Panc1 (cell line): Measurements from ENCODE around the gene UBE2V1. TPM values are rescaled to one million over a fixed set of nuclear protein-coding genes. Genes with fewer than 3 reads are reported as not detected.
A peak's percentile ranks its signal among the peaks of the same experiment; 100 is the strongest.

ENCODE experiments used
- ATAC-seq: fragments of 200-7000 bp; cut with Tn5 transposase; 2 replicates; pipeline ENCODE4 v1.9.1; 2020; ENCODE audit warnings: mild to moderate bottlenecking, moderate library complexity
- BruUV-seq: library from RNA; stranded (reverse); fragments of 400-500 nt; replicated peaks from 2 replicates; lab custom pipeline; 2021; lab: Mats Ljungman, UMichigan
- CTCF ChIA-PET: fragments of 300-600 bp; sonication (Branson Sonifier 250); formaldehyde crosslinking; loops from one replicate; lab custom pipeline; 2022; ENCODE audit warnings: antibody characterized with exemption; lab: Charles Lee
- POLR2A ChIA-PET: fragments of 300-600 bp; sonication (Branson Sonifier 250); formaldehyde crosslinking; loops from one replicate; lab custom pipeline; 2022; ENCODE audit warnings: antibody characterized with exemption; lab: Charles Lee
- DNase-seq: peaks from one replicate; pipeline ENCODE4 v3.0.0-alpha.2; 2010; ENCODE audit warnings: low read depth, low spot score
- H3K27ac ChIP-seq: 2 replicates; pipeline ENCODE4 v1.5.1; 2011; ENCODE audit warnings: mild to moderate bottlenecking, low read length, inconsistent platforms
- H3K27me3 ChIP-seq: fragments of 200-500 bp; sonication (Bioruptor generic); 2 replicates; pipeline ENCODE4 v1.6.0; 2014; ENCODE audit warnings: low read length, inconsistent platforms; ENCODE audit not compliant: control insufficient read depth, insufficient read depth
- H3K36me3 ChIP-seq: fragments of 200-500 bp; sonication (Bioruptor generic); 2 replicates; pipeline ENCODE4 v1.5.1; 2014; ENCODE audit warnings: inconsistent platforms, mild to moderate bottlenecking, low read length, moderate library complexity; ENCODE audit not compliant: control insufficient read depth, insufficient read depth
- H3K4me1 ChIP-seq: 2 replicates; pipeline ENCODE4 v1.5.1; 2011; ENCODE audit warnings: inconsistent platforms, mild to moderate bottlenecking, low read length, moderate library complexity; ENCODE audit not compliant: control insufficient read depth, insufficient read depth
- H3K4me3 ChIP-seq, 2 experiments: 2 replicates each; pipeline ENCODE4 v1.5.1; 2011 to 2012; ENCODE audit warnings: low read depth in 2 of 2, low read length in 2 of 2, mild to moderate bottlenecking in 2 of 2, inconsistent platforms in 1 of 2, moderate library complexity in 1 of 2
- H3K9me3 ChIP-seq: fragments of 200-500 bp; sonication (Bioruptor generic); 2 replicates; pipeline ENCODE4 v1.5.1; 2014; ENCODE audit warnings: low read depth, mild to moderate bottlenecking, inconsistent platforms, low read length, moderate library complexity; ENCODE audit not compliant: control insufficient read depth, insufficient read depth
- POLR2AphosphoS5 ChIP-seq: IDR thresholded peaks from 2 replicates; pipeline ENCODE4 v1.6.1; 2012; ENCODE audit warnings: mild to moderate bottlenecking, low read depth, low read length, moderate library complexity
- SIN3A ChIP-seq: IDR thresholded peaks from 2 replicates; pipeline ENCODE4 v1.6.1; 2012; ENCODE audit warnings: low read depth, mild to moderate bottlenecking, low read length, moderate library complexity, borderline replicate concordance; ENCODE audit not compliant: insufficient read depth
- TCF7L2 ChIP-seq: IDR thresholded peaks from 2 replicates; pipeline ENCODE4 v1.6.1; 2011; ENCODE audit warnings: mild to moderate bottlenecking, low read depth, low read length, inconsistent platforms
- in situ Hi-C: cut with HindIII; loops from 2 replicates; pipeline ENCODE4 v1.10.0; 2016; ENCODE audit warnings: low sequenced_read_pairs, low pct_unique_long_range_greater_than_20kb
- intact Hi-C: fragments of 100-400 bp; cut with micrococcal nuclease; formaldehyde crosslinking; loops from one replicate; pipeline ENCODE4 v1.10.0; 2022; ENCODE audit not compliant: unreplicated experiment
- total RNA-seq: library from RNA; stranded (reverse); gene quantifications from one replicate; pipeline ENCODE4 v1.2.1, GENCODE V29; 2021; ENCODE audit not compliant: unreplicated experiment
- TF ChIP-seq, protein P1 (sequence below): fragments of 450-650 bp; IDR thresholded peaks from 2 replicates; pipeline ENCODE4 v1.5.1; 2017; ENCODE audit warnings: mild to moderate bottlenecking
- TF ChIP-seq, protein P2 (sequence below), 2 experiments: IDR thresholded peaks; 2 replicates each; pipeline ENCODE4 v1.6.1; 2011 to 2012; ENCODE audit warnings: low read depth in 2 of 2, control low read depth in 1 of 2, low read length in 1 of 2, mild to moderate bottlenecking in 1 of 2, moderate library complexity in 1 of 2; ENCODE audit not compliant: insufficient read depth in 1 of 2

The UBE2V1 gene
- total RNA-seq, 1 experiment from 2014 or later: 115 TPM

DNA sequence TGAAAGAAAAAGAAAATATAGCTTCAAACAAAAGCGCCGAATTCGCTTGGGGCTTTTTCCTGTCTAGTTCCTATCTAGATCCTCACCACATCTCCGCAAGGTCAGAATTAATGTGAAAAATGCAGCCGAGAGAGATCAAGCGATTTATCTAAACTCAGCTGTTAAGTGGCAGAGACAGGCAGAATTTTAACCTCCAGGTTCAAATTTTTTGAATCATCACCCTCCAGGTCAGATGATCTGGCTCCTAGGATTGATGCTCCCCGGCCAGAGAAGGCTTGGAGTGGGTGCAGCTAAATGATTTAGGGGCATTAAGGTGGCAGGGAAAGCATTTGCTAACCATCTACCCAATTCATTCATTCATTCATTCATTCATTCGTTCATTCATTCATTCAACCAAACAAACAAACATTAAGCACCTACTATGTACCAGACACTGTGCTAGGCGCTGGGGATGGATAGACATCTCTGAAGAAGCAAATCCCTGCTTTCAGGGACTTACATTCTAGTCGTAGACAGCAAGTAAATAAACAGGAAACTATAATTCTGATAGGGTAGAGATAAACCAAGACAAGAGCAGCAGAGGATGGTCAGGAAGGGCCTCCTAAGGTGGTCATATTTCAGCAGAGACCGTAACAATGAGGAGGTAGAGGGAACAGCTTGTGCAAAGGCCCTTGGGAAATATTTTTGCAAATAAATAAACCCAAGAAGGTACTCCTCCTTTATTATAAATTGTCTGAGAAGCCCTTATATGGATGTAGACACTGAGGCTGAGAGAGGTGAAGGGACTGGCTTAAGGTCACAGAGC lies 672 bp upstream of the UBE2V1 start:
- no peaks in the 10 kb centered on the region for H3K36me3 ChIP-seq
- POLR2A ChIA-PET: interaction anchor here (0.9 kb wide), 1 partner anchor 55 kb away, joined by 5 read pairs; no protein-coding TSS in a partner anchor
- in situ Hi-C loops: no loop called here
- peak; percentile 9 for TF ChIP-seq TCF7L2
- TF ChIP-seq, protein P1, sequence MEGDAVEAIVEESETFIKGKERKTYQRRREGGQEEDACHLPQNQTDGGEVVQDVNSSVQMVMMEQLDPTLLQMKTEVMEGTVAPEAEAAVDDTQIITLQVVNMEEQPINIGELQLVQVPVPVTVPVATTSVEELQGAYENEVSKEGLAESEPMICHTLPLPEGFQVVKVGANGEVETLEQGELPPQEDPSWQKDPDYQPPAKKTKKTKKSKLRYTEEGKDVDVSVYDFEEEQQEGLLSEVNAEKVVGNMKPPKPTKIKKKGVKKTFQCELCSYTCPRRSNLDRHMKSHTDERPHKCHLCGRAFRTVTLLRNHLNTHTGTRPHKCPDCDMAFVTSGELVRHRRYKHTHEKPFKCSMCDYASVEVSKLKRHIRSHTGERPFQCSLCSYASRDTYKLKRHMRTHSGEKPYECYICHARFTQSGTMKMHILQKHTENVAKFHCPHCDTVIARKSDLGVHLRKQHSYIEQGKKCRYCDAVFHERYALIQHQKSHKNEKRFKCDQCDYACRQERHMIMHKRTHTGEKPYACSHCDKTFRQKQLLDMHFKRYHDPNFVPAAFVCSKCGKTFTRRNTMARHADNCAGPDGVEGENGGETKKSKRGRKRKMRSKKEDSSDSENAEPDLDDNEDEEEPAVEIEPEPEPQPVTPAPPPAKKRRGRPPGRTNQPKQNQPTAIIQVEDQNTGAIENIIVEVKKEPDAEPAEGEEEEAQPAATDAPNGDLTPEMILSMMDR: no peak
- H3K4me1 ChIP-seq: peaks cover 48% of the 10 kb centered on the region
- DNase-seq (no peak), ATAC-seq (no peak)
- H3K27ac ChIP-seq: peak overlapping the region; percentile 99
- BruUV-seq: TSS peak; percentile 99
- no peaks in the 10 kb centered on the region for H3K9me3 ChIP-seq
- peak overlapping the region; percentile 91 to 98 for H3K4me3 ChIP-seq
- H3K27me3 ChIP-seq: no peaks in the 10 kb centered on the region
- intact Hi-C loops: no loop called here
- CTCF ChIA-PET: no interaction called here

DNA sequence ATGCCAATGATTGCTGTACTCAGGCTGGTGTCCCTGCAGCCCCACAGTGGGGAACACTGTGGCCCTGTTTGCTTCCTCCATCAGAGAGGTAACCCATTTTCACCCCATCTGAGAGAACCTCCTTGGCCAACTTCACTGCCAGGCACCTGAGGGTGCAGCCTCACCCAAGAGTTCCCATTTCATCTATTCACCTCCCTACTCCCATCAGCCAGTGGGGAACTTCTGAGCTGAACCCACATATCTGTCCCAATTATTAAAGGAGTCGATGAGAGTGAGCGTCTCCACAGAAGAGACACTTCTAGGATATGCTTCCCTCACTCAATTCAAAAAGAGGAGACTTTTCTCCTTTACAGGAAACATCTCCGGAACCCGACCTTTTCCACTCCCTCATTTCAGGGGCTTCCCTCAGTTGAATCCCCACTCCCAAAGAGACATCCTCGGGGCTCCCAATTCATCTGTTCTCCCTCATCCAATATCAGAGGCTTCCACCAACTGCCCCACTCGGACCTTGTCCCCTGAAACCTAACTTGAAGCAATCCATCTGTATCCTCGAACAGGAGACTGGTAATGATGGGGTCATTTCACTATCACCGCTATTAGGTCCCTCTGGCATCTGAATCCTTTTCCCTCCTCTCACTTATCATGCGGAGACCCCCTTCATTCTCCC lies 988 bp downstream of the UBE2V1 start:
- H3K4me1 ChIP-seq: peaks cover 65% of the 10 kb centered on the region
- TSS peak; percentile 82 for BruUV-seq
- CTCF ChIA-PET: no interaction called here

More for the DNA sequence above, 988 bp downstream of the UBE2V1 start:
- H3K27ac ChIP-seq: peak overlapping the region; percentile 96
- no peaks in the 10 kb centered on the region for H3K9me3 ChIP-seq
- intact Hi-C loops (no loop called here), in situ Hi-C loops (no loop called here)
- POLR2A ChIA-PET: no interaction called here
- TF ChIP-seq SIN3A (no peak), POLR2AphosphoS5 (no peak), TCF7L2 (no peak)
- TF ChIP-seq, protein P1: no peak
- TF ChIP-seq, protein P2, sequence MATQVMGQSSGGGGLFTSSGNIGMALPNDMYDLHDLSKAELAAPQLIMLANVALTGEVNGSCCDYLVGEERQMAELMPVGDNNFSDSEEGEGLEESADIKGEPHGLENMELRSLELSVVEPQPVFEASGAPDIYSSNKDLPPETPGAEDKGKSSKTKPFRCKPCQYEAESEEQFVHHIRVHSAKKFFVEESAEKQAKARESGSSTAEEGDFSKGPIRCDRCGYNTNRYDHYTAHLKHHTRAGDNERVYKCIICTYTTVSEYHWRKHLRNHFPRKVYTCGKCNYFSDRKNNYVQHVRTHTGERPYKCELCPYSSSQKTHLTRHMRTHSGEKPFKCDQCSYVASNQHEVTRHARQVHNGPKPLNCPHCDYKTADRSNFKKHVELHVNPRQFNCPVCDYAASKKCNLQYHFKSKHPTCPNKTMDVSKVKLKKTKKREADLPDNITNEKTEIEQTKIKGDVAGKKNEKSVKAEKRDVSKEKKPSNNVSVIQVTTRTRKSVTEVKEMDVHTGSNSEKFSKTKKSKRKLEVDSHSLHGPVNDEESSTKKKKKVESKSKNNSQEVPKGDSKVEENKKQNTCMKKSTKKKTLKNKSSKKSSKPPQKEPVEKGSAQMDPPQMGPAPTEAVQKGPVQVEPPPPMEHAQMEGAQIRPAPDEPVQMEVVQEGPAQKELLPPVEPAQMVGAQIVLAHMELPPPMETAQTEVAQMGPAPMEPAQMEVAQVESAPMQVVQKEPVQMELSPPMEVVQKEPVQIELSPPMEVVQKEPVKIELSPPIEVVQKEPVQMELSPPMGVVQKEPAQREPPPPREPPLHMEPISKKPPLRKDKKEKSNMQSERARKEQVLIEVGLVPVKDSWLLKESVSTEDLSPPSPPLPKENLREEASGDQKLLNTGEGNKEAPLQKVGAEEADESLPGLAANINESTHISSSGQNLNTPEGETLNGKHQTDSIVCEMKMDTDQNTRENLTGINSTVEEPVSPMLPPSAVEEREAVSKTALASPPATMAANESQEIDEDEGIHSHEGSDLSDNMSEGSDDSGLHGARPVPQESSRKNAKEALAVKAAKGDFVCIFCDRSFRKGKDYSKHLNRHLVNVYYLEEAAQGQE (IDR thresholded peaks at IDR 0.05; ENCODE audit: insufficient read depth in 1 of 2, low read depth in 2 of 2, low read length in 1 of 2): no peak
- no peaks in the 10 kb centered on the region; the same call in 1 of the 2 replicates for H3K36me3 ChIP-seq
- H3K27me3 ChIP-seq: no peaks in the 10 kb centered on the region
- H3K4me3 ChIP-seq: peak overlapping the region; percentile 91 to 98
- DNase-seq (no peak), ATAC-seq (no peak)
